GM23338 (cell line): ENCODE results near the gene IDUA.

ENCODE experiments used
- EZH2 ChIP-seq: fragments of 200-600 bp; sonication (generic); IDR thresholded peaks from one replicate; pipeline ENCODE4 v1.8.0; 2017; ENCODE audit warnings: antibody characterized with exemption, mild to moderate bottlenecking, low read depth; ENCODE audit not compliant: unreplicated experiment
- EZH2phosphoT487 ChIP-seq: fragments of 200-600 bp; sonication (generic); IDR thresholded peaks from one replicate; pipeline ENCODE4 v1.8.1; 2018; ENCODE audit warnings: antibody characterized with exemption; ENCODE audit not compliant: unreplicated experiment
- JUNB ChIP-seq: IDR thresholded peaks from one replicate; pipeline ENCODE4 v1.6.1; 2016; ENCODE audit warnings: antibody characterized with exemption; ENCODE audit not compliant: unreplicated experiment
- POLR2AphosphoS5 ChIP-seq: IDR thresholded peaks from 2 replicates; pipeline ENCODE4 v1.6.1; 2016; ENCODE audit warnings: antibody characterized with exemption, low read depth
- STAT1 ChIP-seq: IDR thresholded peaks from one replicate; pipeline ENCODE4 v1.6.1; 2016; ENCODE audit warnings: antibody characterized with exemption; ENCODE audit not compliant: unreplicated experiment
- TF ChIP-seq, protein P1 (sequence below), 2 experiments: fragments of 200-600 bp in 1 of 2; sonication (generic) in 1 of 2; conservative IDR thresholded peaks; 2 replicates each; pipeline versions ENCODE4 v1.5.1 to v1.6.1; 2016 to 2017; ENCODE audit warnings: antibody characterized with exemption in 2 of 2, low read depth in 2 of 2, mild to moderate bottlenecking in 2 of 2, moderate library complexity in 1 of 2

DNA sequence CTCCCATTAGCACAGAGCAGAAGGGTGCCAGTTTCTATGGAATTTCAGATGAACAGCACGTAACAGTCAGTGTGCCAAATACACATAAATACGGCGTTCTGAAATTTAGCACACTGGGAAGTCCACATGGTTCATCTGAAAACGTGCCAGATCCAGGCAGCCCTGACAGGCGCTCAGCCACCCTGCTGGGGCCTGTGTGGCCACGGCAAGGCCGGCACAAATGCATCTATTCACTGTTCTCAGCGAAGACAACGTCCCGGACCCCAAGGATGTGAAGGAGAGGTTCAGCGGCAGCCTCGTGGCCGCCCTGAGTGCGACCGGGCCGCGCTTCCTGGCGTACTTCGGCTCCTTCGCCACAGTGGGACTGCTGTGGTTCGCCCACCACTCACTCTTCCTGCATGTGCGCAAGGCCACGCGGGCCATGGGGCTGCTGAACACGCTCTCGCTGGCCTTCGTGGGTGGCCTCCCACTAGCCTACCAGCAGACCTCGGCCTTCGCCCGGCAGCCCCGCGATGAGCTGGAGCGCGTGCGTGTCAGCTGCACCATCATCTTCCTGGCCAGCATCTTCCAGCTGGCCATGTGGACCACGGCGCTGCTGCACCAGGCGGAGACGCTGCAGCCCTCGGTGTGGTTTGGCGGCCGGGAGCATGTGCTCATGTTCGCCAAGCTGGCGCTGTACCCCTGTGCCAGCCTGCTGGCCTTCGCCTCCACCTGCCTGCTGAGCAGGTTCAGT, 29.1 kb upstream of the IDUA start:
- TF ChIP-seq POLR2AphosphoS5 (no peak), JUNB (no peak), EZH2 (no peak), EZH2phosphoT487 (no peak), STAT1 (no peak)
- TF ChIP-seq, protein P1, sequence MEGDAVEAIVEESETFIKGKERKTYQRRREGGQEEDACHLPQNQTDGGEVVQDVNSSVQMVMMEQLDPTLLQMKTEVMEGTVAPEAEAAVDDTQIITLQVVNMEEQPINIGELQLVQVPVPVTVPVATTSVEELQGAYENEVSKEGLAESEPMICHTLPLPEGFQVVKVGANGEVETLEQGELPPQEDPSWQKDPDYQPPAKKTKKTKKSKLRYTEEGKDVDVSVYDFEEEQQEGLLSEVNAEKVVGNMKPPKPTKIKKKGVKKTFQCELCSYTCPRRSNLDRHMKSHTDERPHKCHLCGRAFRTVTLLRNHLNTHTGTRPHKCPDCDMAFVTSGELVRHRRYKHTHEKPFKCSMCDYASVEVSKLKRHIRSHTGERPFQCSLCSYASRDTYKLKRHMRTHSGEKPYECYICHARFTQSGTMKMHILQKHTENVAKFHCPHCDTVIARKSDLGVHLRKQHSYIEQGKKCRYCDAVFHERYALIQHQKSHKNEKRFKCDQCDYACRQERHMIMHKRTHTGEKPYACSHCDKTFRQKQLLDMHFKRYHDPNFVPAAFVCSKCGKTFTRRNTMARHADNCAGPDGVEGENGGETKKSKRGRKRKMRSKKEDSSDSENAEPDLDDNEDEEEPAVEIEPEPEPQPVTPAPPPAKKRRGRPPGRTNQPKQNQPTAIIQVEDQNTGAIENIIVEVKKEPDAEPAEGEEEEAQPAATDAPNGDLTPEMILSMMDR (conservative IDR thresholded peaks at IDR 0.05; ENCODE audit: low read depth in 2 of 2) = no peak
